DMS79 treated with DMSO at 0.1 percent for 48 hours (cell line): ENCODE results near the gene NF1.
A peak's percentile ranks its signal among the peaks of the same experiment; 100 is the strongest.
"Not testable (repeated sequence)": the region's sequence is repeated elsewhere in the genome, so short reads cannot be mapped to it uniquely, and the experiment has no call there.

ENCODE experiments used
- DNase-seq: peaks from one replicate; lab custom pipeline; 2025; lab: John Stamatoyannopoulos, UW

NF1 gene

GRCh38 chr17:31252741-31253140 lies 158.0 kb downstream of the NF1 start:
- no peak for DNase-seq

GRCh38 chr17:31254654-31255053 lies 159.9 kb downstream of the NF1 start:
- DNase-seq: no peak

- no peak for DNase-seq
Measured at GRCh38 chr17:31256936-31257335, 162.2 kb downstream of the NF1 start.

GRCh38 chr17:31260151-31260550 lies 165.4 kb downstream of the NF1 start:
- DNase-seq: no peak

GRCh38 chr17:31261601-31262000 lies 166.8 kb downstream of the NF1 start:
- DNase-seq: no peak

GRCh38 chr17:31262923-31263322 lies 168.1 kb downstream of the NF1 start:
- not testable (repeated sequence) for DNase-seq

GRCh38 chr17:31266042-31266441 lies 171.3 kb downstream of the NF1 start:
- no peak for DNase-seq

- DNase-seq: no peak
Measured at GRCh38 chr17:31269036-31269577, 174.3 kb downstream of the NF1 start.

GRCh38 chr17:31269578-31269983 lies 174.8 kb downstream of the NF1 start:
- DNase-seq: no peak

GRCh38 chr17:31272236-31272635 lies 177.5 kb downstream of the NF1 start:
- DNase-seq: no peak

- no peak for DNase-seq
Measured at GRCh38 chr17:31272803-31273202, 178.0 kb downstream of the NF1 start.

GRCh38 chr17:31273516-31273915 lies 178.7 kb downstream of the NF1 start:
- DNase-seq: no peak

- peak; percentile 86 for DNase-seq
Measured at GRCh38 chr17:31274252-31274651, 179.5 kb downstream of the NF1 start.

GRCh38 chr17:31275116-31275515 lies 180.3 kb downstream of the NF1 start:
- DNase-seq: no peak

GRCh38 chr17:31279401-31279800 lies 184.6 kb downstream of the NF1 start:
- DNase-seq: no peak

GRCh38 chr17:31281061-31281460 lies 186.3 kb downstream of the NF1 start:
- DNase-seq: no peak

- DNase-seq: no peak
Measured at GRCh38 chr17:31283841-31284240, 189.1 kb downstream of the NF1 start.

- no peak for DNase-seq
Measured at GRCh38 chr17:31286587-31286986, 191.8 kb downstream of the NF1 start.

GRCh38 chr17:31287932-31288331 lies 193.2 kb downstream of the NF1 start:
- not testable (repeated sequence) for DNase-seq

- no peak for DNase-seq
Measured at GRCh38 chr17:31289790-31290189, 195.0 kb downstream of the NF1 start.

GRCh38 chr17:31291820-31292219 lies 197.0 kb downstream of the NF1 start:
- no peak for DNase-seq

GRCh38 chr17:31293581-31293980 lies 198.8 kb downstream of the NF1 start:
- no peak for DNase-seq

- no peak for DNase-seq
Measured at GRCh38 chr17:31294231-31294630, 199.5 kb downstream of the NF1 start.

- DNase-seq: no peak
Measured at GRCh38 chr17:31294820-31295488, 200.2 kb downstream of the NF1 start.
